ENCODE data around the gene GATM.

DNA sequence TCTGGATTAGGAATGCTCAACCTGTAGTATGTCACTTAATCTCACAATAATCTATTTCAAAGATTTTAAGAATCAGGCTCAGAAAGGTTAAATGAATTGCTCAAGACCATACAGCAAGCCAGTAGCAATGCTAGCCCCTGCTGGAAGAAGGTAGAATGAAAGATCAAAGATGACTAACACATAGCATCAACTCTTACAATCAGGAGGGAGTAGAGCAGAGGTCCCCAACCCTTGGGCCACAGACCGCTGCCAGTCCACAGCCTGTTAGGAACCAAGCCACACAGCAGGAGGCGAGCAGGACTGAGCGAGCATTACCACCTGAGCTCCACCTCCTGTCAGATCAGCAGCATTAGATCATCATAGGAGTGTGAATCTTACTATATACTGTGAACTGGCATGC is 15.5 kb upstream of the GATM start:
- TF ChIP-seq CTBP1 (IDR thresholded peaks at IDR 0.05; ENCODE audit: borderline replicate concordance): no peak
- no peak for TF ChIP-seq SUZ12 (IDR thresholded peaks at IDR 0.05)

Data from HEK293T (cell line).